Stimulated activated naive CD8-positive, alpha-beta T cell treated with anti-CD3 and anti-CD28 coated beads, Interleukin-15, Interleukin-2, amounts not matched to agents 100 ng/mL and 50 ng/mL, for 24 hours (primary cell): Measurements from ENCODE around the gene PRKCQ.
A peak's percentile ranks its signal among the peaks of the same experiment; 100 is the strongest.

Experiments used
- H3K27ac Mint-ChIP-seq: one replicate; pipeline ENCODE4 v1.8.0; 2021; ENCODE audit warnings: mild to moderate bottlenecking, mixed read lengths
- H3K27me3 Mint-ChIP-seq: one replicate; pipeline ENCODE4 v1.8.0; 2021; ENCODE audit warnings: mixed read lengths
- H3K36me3 Mint-ChIP-seq: one replicate; pipeline ENCODE4 v1.8.0; 2021; ENCODE audit warnings: low read depth, mixed read lengths
- H3K4me1 Mint-ChIP-seq: one replicate; pipeline ENCODE4 v1.8.0; 2021; ENCODE audit warnings: low read depth, mixed read lengths
- H3K4me3 Mint-ChIP-seq: one replicate; pipeline ENCODE4 v1.8.0; 2021; ENCODE audit warnings: mild to moderate bottlenecking, mixed read lengths
- H3K9me3 Mint-ChIP-seq: one replicate; pipeline ENCODE4 v1.8.0; 2021; ENCODE audit warnings: mixed read lengths

PRKCQ gene

GRCh38 chr10:6405713-6406112, 174.4 kb downstream of the PRKCQ start:
- Mint-ChIP-seq H3K4me1 (peaks cover 58% of the 10 kb centered on the region), H3K27ac (no peak overlapping the region), H3K36me3 (peaks cover 3% of the 10 kb centered on the region), H3K27me3 (peaks cover 9% of the 10 kb centered on the region), H3K9me3 (no peaks in the 10 kb centered on the region), H3K4me3 (no peak overlapping the region)

- Mint-ChIP-seq H3K4me1 (peaks cover 54% of the 10 kb centered on the region), H3K4me3 (no peak overlapping the region), H3K27me3 (peaks cover 9% of the 10 kb centered on the region), H3K27ac (no peak overlapping the region), H3K36me3 (peaks cover 3% of the 10 kb centered on the region), H3K9me3 (no peaks in the 10 kb centered on the region)
These were observed 175.7 kb downstream of the PRKCQ start for GRCh38 chr10:6404127-6405072.

GRCh38 chr10:6402960-6403359, 177.1 kb downstream of the PRKCQ start:
- Mint-ChIP-seq H3K27me3 (peaks cover 9% of the 10 kb centered on the region), H3K9me3 (no peaks in the 10 kb centered on the region), H3K27ac (no peak overlapping the region), H3K4me3 (no peak overlapping the region), H3K4me1 (peaks cover 51% of the 10 kb centered on the region), H3K36me3 (no peaks in the 10 kb centered on the region)

- H3K36me3 Mint-ChIP-seq, result no peaks in the 10 kb centered on the region
- H3K27me3 Mint-ChIP-seq, result peaks cover 9% of the 10 kb centered on the region
- no peak overlapping the region for H3K27ac Mint-ChIP-seq
- no peak overlapping the region for H3K4me3 Mint-ChIP-seq
- H3K9me3 Mint-ChIP-seq, result no peaks in the 10 kb centered on the region
- peaks cover 47% of the 10 kb centered on the region for H3K4me1 Mint-ChIP-seq
These were observed 177.7 kb downstream of the PRKCQ start for GRCh38 chr10:6402349-6402709.

GRCh38 chr10:6401558-6402348, 178.3 kb downstream of the PRKCQ start:
- peaks cover 42% of the 10 kb centered on the region for H3K4me1 Mint-ChIP-seq
- peaks cover 9% of the 10 kb centered on the region for H3K27me3 Mint-ChIP-seq
- H3K4me3 Mint-ChIP-seq, result no peak overlapping the region
- H3K36me3 Mint-ChIP-seq, result no peaks in the 10 kb centered on the region
- peak overlapping the region; percentile 2 for H3K27ac Mint-ChIP-seq
- no peaks in the 10 kb centered on the region for H3K9me3 Mint-ChIP-seq

- peaks cover 34% of the 10 kb centered on the region for H3K4me1 Mint-ChIP-seq
- no peak overlapping the region for H3K27ac Mint-ChIP-seq
These were observed 179.1 kb downstream of the PRKCQ start for GRCh38 chr10:6400821-6401465.

GRCh38 chr10:6400331-6400730, 179.7 kb downstream of the PRKCQ start:
- no peak overlapping the region for H3K4me3 Mint-ChIP-seq
- no peaks in the 10 kb centered on the region for H3K9me3 Mint-ChIP-seq
- H3K27ac Mint-ChIP-seq, result no peak overlapping the region
- H3K36me3 Mint-ChIP-seq, result no peaks in the 10 kb centered on the region
- peaks cover 9% of the 10 kb centered on the region for H3K27me3 Mint-ChIP-seq
- H3K4me1 Mint-ChIP-seq, result peaks cover 28% of the 10 kb centered on the region

More at GRCh38 chr10:6400821-6401465, 179.1 kb downstream of the PRKCQ start:
- Mint-ChIP-seq H3K36me3 (no peaks in the 10 kb centered on the region), H3K27me3 (peaks cover 9% of the 10 kb centered on the region), H3K4me3 (no peak overlapping the region), H3K9me3 (no peaks in the 10 kb centered on the region)

- Mint-ChIP-seq H3K4me1 (peaks cover 26% of the 10 kb centered on the region), H3K27me3 (peaks cover 9% of the 10 kb centered on the region), H3K36me3 (no peaks in the 10 kb centered on the region), H3K9me3 (no peaks in the 10 kb centered on the region), H3K4me3 (no peak overlapping the region), H3K27ac (no peak overlapping the region)
These were observed 180.2 kb downstream of the PRKCQ start for GRCh38 chr10:6399879-6400278.

GRCh38 chr10:6399231-6399741, 180.8 kb downstream of the PRKCQ start:
- H3K27ac Mint-ChIP-seq, result no peak overlapping the region
- no peak overlapping the region for H3K4me3 Mint-ChIP-seq
- H3K9me3 Mint-ChIP-seq, result no peaks in the 10 kb centered on the region
- peaks cover 26% of the 10 kb centered on the region for H3K4me1 Mint-ChIP-seq
- H3K36me3 Mint-ChIP-seq, result no peaks in the 10 kb centered on the region
- H3K27me3 Mint-ChIP-seq, result peaks cover 9% of the 10 kb centered on the region

GRCh38 chr10:6398399-6398798, 181.7 kb downstream of the PRKCQ start:
- no peaks in the 10 kb centered on the region for H3K9me3 Mint-ChIP-seq
- peaks cover 9% of the 10 kb centered on the region for H3K27me3 Mint-ChIP-seq
- H3K4me1 Mint-ChIP-seq, result peaks cover 26% of the 10 kb centered on the region
- no peaks in the 10 kb centered on the region for H3K36me3 Mint-ChIP-seq
- H3K27ac Mint-ChIP-seq, result no peak overlapping the region
- no peak overlapping the region for H3K4me3 Mint-ChIP-seq

- Mint-ChIP-seq H3K27me3 (peaks cover 1% of the 10 kb centered on the region), H3K4me3 (no peak overlapping the region), H3K27ac (no peak overlapping the region), H3K9me3 (no peaks in the 10 kb centered on the region), H3K36me3 (no peaks in the 10 kb centered on the region), H3K4me1 (peaks cover 22% of the 10 kb centered on the region)
These were observed 183.4 kb downstream of the PRKCQ start for GRCh38 chr10:6396652-6397051.

- Mint-ChIP-seq H3K36me3 (no peaks in the 10 kb centered on the region), H3K9me3 (no peaks in the 10 kb centered on the region), H3K4me3 (no peak overlapping the region)
These were observed 183.8 kb downstream of the PRKCQ start for GRCh38 chr10:6396226-6396625.

GRCh38 chr10:6395606-6396005, 184.5 kb downstream of the PRKCQ start:
- Mint-ChIP-seq H3K36me3 (peaks cover 3% of the 10 kb centered on the region), H3K9me3 (no peaks in the 10 kb centered on the region), H3K27me3 (no peaks in the 10 kb centered on the region), H3K4me1 (peaks cover 14% of the 10 kb centered on the region), H3K4me3 (no peak overlapping the region), H3K27ac (no peak overlapping the region)

More at GRCh38 chr10:6396226-6396625, 183.8 kb downstream of the PRKCQ start:
- H3K27me3 Mint-ChIP-seq, result no peaks in the 10 kb centered on the region
- no peak overlapping the region for H3K27ac Mint-ChIP-seq
- peaks cover 18% of the 10 kb centered on the region for H3K4me1 Mint-ChIP-seq

- peaks cover 8% of the 10 kb centered on the region for H3K4me1 Mint-ChIP-seq
- H3K9me3 Mint-ChIP-seq, result peaks cover 9% of the 10 kb centered on the region
- H3K4me3 Mint-ChIP-seq, result no peak overlapping the region
- H3K27ac Mint-ChIP-seq, result no peak overlapping the region
- H3K36me3 Mint-ChIP-seq, result peaks cover 10% of the 10 kb centered on the region
- H3K27me3 Mint-ChIP-seq, result no peaks in the 10 kb centered on the region
These were observed 186.0 kb downstream of the PRKCQ start for GRCh38 chr10:6394084-6394483.
